Natural killer cell (primary cell): ENCODE results near the gene HERPUD2. TPM values are rescaled to one million over a fixed set of nuclear protein-coding genes. Genes with fewer than 3 reads are reported as not detected.

Experiments
- ATAC-seq, 3 donors: fragments of 150-1000 bp in 2 of 3; fragments of 200-7000 bp in 1 of 3; cut with Tn5 transposase; 1 replicate in 1 of 3; 2 replicates in 2 of 3; pipeline ENCODE4 v1.10.0; 2021; ENCODE audit warnings: mild to moderate bottlenecking in 2 of 3, moderate library complexity in 2 of 3
- DNase-seq, 2 donors: peaks; one replicate each; pipeline versions ENCODE4 v3.0.0 to v3.0.0-alpha.2; 2013 to 2021; ENCODE audit warnings: mixed read lengths in 1 of 2
- H3K27ac ChIP-seq: one replicate; pipeline ENCODE4 v1.5.1; 2013; ENCODE audit warnings: mild to moderate bottlenecking, low read length
- H3K27me3 ChIP-seq: one replicate; pipeline ENCODE4 v1.6.1; 2013; ENCODE audit warnings: low read length; ENCODE audit not compliant: control insufficient read depth, insufficient read depth
- H3K36me3 ChIP-seq: one replicate; pipeline ENCODE4 v1.6.1; 2013; ENCODE audit warnings: low read length; ENCODE audit not compliant: control insufficient read depth, insufficient read depth
- H3K4me1 ChIP-seq: one replicate; pipeline ENCODE4 v1.6.1; 2013; ENCODE audit warnings: low read length; ENCODE audit not compliant: control insufficient read depth, insufficient read depth
- H3K4me3 ChIP-seq: one replicate; pipeline ENCODE4 v1.5.1; 2013; ENCODE audit warnings: low read length
- H3K9me3 ChIP-seq: one replicate; pipeline ENCODE4 v1.6.1; 2013; ENCODE audit warnings: low read length; ENCODE audit not compliant: control insufficient read depth, insufficient read depth
- H3K27ac Mint-ChIP-seq, 2 donors: one replicate each; pipeline ENCODE4 v1.8.0; 2022; ENCODE audit warnings: mild to moderate bottlenecking in 2 of 2, mixed read lengths in 2 of 2, moderate library complexity in 1 of 2
- H3K27me3 Mint-ChIP-seq, 2 donors: one replicate each; pipeline ENCODE4 v1.8.0; 2022; ENCODE audit warnings: low read depth in 2 of 2, mixed read lengths in 2 of 2
- H3K36me3 Mint-ChIP-seq: one replicate; pipeline ENCODE4 v1.8.0; 2022; ENCODE audit warnings: mixed read lengths
- H3K4me1 Mint-ChIP-seq, 2 donors: one replicate each; pipeline ENCODE4 v1.8.0; 2022; ENCODE audit warnings: mixed read lengths in 2 of 2
- H3K4me3 Mint-ChIP-seq: one replicate; pipeline ENCODE4 v1.8.0; 2022; ENCODE audit warnings: mild to moderate bottlenecking, moderate library complexity, mixed read lengths
- H3K9me3 Mint-ChIP-seq, 2 donors: one replicate each; pipeline ENCODE4 v1.8.0; 2022; ENCODE audit warnings: mixed read lengths in 2 of 2
- WGBS: methylation state at CpG from one replicate; pipeline ENCODE4 v1.1.7; 2013; ENCODE audit warnings: missing lambda C conversion rate; ENCODE audit not compliant: insufficient coverage; 5-methylcytosine and 5-hydroxymethylcytosine counted together
- intact Hi-C: fragments of 100-400 bp; cut with micrococcal nuclease; formaldehyde crosslinking; loops from one replicate; pipeline ENCODE4 v1.14.2; 2022
- total RNA-seq, 4 donors: library from RNA; stranded (reverse); fragments of 120-200 nt in 1 of 4; gene quantifications; one replicate each; pipeline versions ENCODE4 v1.2.3 to v1.2.4, GENCODE V29; 2013 to 2022
- TF ChIP-seq, protein P1 (sequence below): fragments of 200-600 bp; IDR thresholded peaks from one replicate; pipeline ENCODE4 v1.8.0; 2022; ENCODE audit warnings: antibody characterized with exemption

Gene HERPUD2
- total RNA-seq, 3 donors from 2014 or later (not counting 1 experiment from before 2014, with no cell fraction given), result 103 to 112 (median 111) TPM

DNA sequence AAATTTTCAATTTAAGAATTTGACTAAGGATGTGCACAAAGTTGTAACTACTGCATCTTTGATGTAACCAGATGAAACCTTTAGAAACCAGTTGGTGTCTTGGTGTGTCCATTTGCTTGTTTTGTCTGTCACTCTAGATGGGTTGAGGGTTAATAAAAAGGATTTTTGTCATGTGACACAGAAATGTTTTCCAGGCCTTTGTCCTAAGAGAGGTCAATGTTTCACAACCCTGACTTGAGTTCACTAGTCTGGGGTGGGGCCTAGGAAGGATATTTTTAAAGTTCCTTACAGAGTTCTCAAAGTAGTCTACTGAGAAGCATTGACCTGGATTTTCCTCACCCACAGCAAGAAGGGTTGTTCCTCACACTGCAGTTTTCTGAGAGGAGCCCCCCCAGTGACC, 90.3 kb downstream of the HERPUD2 start:
- no peaks in the 10 kb centered on the region for H3K36me3 Mint-ChIP-seq
- no peak overlapping the region for H3K27ac Mint-ChIP-seq
- Histone ChIP-seq H3K9me3 (no peaks in the 10 kb centered on the region), H3K27me3 (no peaks in the 10 kb centered on the region), H3K27ac (no peak overlapping the region), H3K4me3 (no peak overlapping the region), H3K36me3 (no peaks in the 10 kb centered on the region), H3K4me1 (no peaks in the 10 kb centered on the region)
- H3K27me3 Mint-ChIP-seq, result no peaks in the 10 kb centered on the region
- H3K9me3 Mint-ChIP-seq, result no peaks in the 10 kb centered on the region
- no peak overlapping the region for H3K4me3 Mint-ChIP-seq
- intact Hi-C loops, result no loop called here
- TF ChIP-seq, protein P1, sequence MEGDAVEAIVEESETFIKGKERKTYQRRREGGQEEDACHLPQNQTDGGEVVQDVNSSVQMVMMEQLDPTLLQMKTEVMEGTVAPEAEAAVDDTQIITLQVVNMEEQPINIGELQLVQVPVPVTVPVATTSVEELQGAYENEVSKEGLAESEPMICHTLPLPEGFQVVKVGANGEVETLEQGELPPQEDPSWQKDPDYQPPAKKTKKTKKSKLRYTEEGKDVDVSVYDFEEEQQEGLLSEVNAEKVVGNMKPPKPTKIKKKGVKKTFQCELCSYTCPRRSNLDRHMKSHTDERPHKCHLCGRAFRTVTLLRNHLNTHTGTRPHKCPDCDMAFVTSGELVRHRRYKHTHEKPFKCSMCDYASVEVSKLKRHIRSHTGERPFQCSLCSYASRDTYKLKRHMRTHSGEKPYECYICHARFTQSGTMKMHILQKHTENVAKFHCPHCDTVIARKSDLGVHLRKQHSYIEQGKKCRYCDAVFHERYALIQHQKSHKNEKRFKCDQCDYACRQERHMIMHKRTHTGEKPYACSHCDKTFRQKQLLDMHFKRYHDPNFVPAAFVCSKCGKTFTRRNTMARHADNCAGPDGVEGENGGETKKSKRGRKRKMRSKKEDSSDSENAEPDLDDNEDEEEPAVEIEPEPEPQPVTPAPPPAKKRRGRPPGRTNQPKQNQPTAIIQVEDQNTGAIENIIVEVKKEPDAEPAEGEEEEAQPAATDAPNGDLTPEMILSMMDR, result no peak
- ATAC-seq (no peak), DNase-seq (no peak)
- no peaks in the 10 kb centered on the region for H3K4me1 Mint-ChIP-seq

DNA sequence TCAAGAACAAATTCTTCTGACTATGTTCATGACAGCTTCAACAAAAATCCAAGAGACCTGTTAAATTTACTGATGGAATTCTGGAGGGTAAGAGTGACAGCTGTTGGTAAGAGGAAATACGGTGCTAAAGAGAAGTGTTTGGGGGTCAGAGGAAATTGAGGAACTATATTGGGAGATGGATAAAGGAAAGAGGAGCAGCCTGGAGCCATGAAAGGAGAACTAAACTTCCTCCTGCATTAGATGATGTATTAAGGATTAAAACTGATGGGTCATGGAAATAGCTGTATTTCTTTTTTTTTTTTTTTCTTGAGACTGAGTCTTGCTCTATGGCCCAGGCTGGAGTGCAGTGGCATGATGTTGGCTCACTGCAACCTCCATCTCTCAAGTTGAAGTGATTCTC, 95.3 kb downstream of the HERPUD2 start:
- intact Hi-C loops, result no loop called here
- no peaks in the 10 kb centered on the region for H3K9me3 Mint-ChIP-seq
- WGBS, result 45% methylated on average over 1 of the region's 1 CpG

DNA sequence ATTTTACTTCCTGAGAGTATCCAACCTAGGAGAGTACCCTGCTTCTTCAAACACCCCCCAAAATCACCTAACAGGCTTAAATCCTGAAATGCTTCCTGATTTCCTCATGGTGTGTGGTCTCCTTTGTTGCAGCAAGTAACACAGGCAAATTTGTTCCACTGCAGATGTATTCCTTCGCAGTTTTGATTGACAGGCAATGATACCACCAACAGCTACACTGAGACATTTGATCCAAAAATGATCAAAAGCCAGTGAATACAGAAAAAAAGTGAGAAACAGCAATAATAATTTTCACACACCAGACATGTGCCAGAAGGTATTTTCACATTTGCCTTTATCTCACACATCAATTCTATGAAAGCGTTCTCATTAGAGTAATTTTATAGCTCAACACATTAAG, 95.9 kb downstream of the HERPUD2 start:
- intact Hi-C loops, result no loop called here
- Histone ChIP-seq H3K27ac (no peak overlapping the region), H3K4me3 (no peak overlapping the region), H3K27me3 (no peaks in the 10 kb centered on the region), H3K36me3 (no peaks in the 10 kb centered on the region), H3K4me1 (no peaks in the 10 kb centered on the region), H3K9me3 (no peaks in the 10 kb centered on the region)
- H3K36me3 Mint-ChIP-seq, result no peaks in the 10 kb centered on the region
- TF ChIP-seq, protein P1, result no peak
- WGBS, result 0% methylated on average over 1 of the region's 2 CpGs
- no peak overlapping the region for H3K4me3 Mint-ChIP-seq
- H3K9me3 Mint-ChIP-seq, result no peaks in the 10 kb centered on the region
- no peak overlapping the region for H3K27ac Mint-ChIP-seq
- no peaks in the 10 kb centered on the region for H3K4me1 Mint-ChIP-seq
- DNase-seq (no peak), ATAC-seq (no peak)
- H3K27me3 Mint-ChIP-seq, result no peaks in the 10 kb centered on the region

More for the DNA sequence above, 95.3 kb downstream of the HERPUD2 start:
- ATAC-seq (no peak), DNase-seq (no peak)
- Histone ChIP-seq H3K9me3 (no peaks in the 10 kb centered on the region), H3K27ac (no peak overlapping the region), H3K27me3 (no peaks in the 10 kb centered on the region), H3K36me3 (no peaks in the 10 kb centered on the region), H3K4me3 (no peak overlapping the region), H3K4me1 (no peaks in the 10 kb centered on the region)
- no peaks in the 10 kb centered on the region for H3K4me1 Mint-ChIP-seq
- no peak overlapping the region for H3K27ac Mint-ChIP-seq
- H3K4me3 Mint-ChIP-seq, result no peak overlapping the region
- H3K27me3 Mint-ChIP-seq, result no peaks in the 10 kb centered on the region
- TF ChIP-seq, protein P1, result no peak
- no peaks in the 10 kb centered on the region for H3K36me3 Mint-ChIP-seq

DNA sequence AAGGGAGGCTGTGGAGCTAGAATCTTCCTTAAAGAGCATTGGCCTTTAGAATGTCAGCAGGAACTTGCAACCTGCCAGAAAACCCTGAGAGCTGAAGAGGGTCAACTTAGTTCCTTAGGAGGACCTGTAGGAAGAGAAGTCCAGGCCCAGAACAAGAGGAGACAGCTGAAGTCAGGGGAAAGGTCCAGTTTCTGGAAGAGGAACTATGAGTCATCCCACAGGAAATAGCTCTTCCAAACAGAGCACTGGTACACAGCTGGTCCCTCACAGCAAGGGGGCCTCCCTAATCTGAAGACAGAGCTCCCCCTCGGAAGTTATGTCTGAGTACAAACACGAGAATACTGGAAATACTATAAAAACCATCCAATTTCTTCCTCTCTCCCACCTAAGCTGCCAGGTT, 98.9 kb downstream of the HERPUD2 start:
- TF ChIP-seq, protein P1, result no peak
- Mint-ChIP-seq H3K4me3 (no peak overlapping the region), H3K27me3 (no peaks in the 10 kb centered on the region), H3K36me3 (no peaks in the 10 kb centered on the region), H3K27ac (no peak overlapping the region), H3K4me1 (no peaks in the 10 kb centered on the region), H3K9me3 (no peaks in the 10 kb centered on the region)
- Histone ChIP-seq H3K4me1 (no peaks in the 10 kb centered on the region), H3K36me3 (no peaks in the 10 kb centered on the region), H3K27me3 (no peaks in the 10 kb centered on the region), H3K4me3 (no peak overlapping the region), H3K27ac (no peak overlapping the region), H3K9me3 (no peaks in the 10 kb centered on the region)
- DNase-seq (no peak), ATAC-seq (no peak)
- intact Hi-C loops, result no loop called here
- WGBS, result 77% methylated on average over 2 of the region's 2 CpGs
